WTC11 (cell line): Measurements from ENCODE around the gene ZFPL1.

Experiments used
- GRHL2 ChIP-seq: fragments of 250-450 bp; sonication (Bioruptor Pico); IDR thresholded peaks from 2 replicates; pipeline ENCODE4 v1.8.0; 2022; ENCODE audit warnings: mild to moderate bottlenecking, moderate library complexity; ENCODE audit not compliant: insufficient replicate concordance, severe bottlenecking
- NFE2L1 ChIP-seq: sonication (generic); formaldehyde crosslinking; IDR thresholded peaks from 2 replicates; pipeline ENCODE4 v1.8.1; 2023; ENCODE audit warnings: missing genetic modification reagents
- NR3C1 ChIP-seq: sonication (generic); formaldehyde crosslinking; conservative IDR thresholded peaks from 2 replicates; pipeline ENCODE4 v1.8.1; 2023; ENCODE audit warnings: low read depth, mild to moderate bottlenecking, missing genetic modification reagents
- SMAD3 ChIP-seq: sonication (generic); formaldehyde crosslinking; IDR thresholded peaks from 2 replicates; pipeline ENCODE4 v1.8.0; 2022; ENCODE audit warnings: missing genetic modification reagents, mild to moderate bottlenecking, borderline replicate concordance
- TEAD4 ChIP-seq: sonication (generic); formaldehyde crosslinking; IDR thresholded peaks from 2 replicates; pipeline ENCODE4 v1.8.0; 2022; ENCODE audit warnings: mild to moderate bottlenecking, missing genetic modification reagents
- ZNF232 ChIP-seq: sonication (generic); formaldehyde crosslinking; IDR thresholded peaks from 2 replicates; pipeline ENCODE4 v1.8.0; 2022; ENCODE audit warnings: mild to moderate bottlenecking, missing genetic modification reagents
- TF ChIP-seq, protein P1 (sequence below): sonication (generic); formaldehyde crosslinking; IDR thresholded peaks from 2 replicates; pipeline ENCODE4 v1.8.1; 2022; ENCODE audit warnings: low read depth, mild to moderate bottlenecking, moderate library complexity, missing genetic modification reagents, borderline replicate concordance
- TF ChIP-seq, protein P2 (sequence below): sonication (generic); formaldehyde crosslinking; IDR thresholded peaks from 2 replicates; pipeline ENCODE4 v1.8.0; 2023; ENCODE audit warnings: missing genetic modification reagents
- TF ChIP-seq, protein P3 (sequence below): sonication (generic); formaldehyde crosslinking; IDR thresholded peaks from 2 replicates; pipeline ENCODE4 v1.8.1; 2023; ENCODE audit warnings: mild to moderate bottlenecking, missing genetic modification reagents, moderate library complexity
- TF ChIP-seq, protein P4 (sequence below): fragments of 200-600 bp; IDR thresholded peaks from 2 replicates; pipeline ENCODE4 v1.8.0; 2022; ENCODE audit warnings: antibody characterized with exemption
- TF ChIP-seq, protein P5 (sequence below): sonication (generic); formaldehyde crosslinking; IDR thresholded peaks from 2 replicates; pipeline ENCODE4 v1.8.0; 2022; ENCODE audit warnings: mild to moderate bottlenecking, missing genetic modification reagents
- TF ChIP-seq, protein P6 (sequence below): sonication (generic); formaldehyde crosslinking; IDR thresholded peaks from 2 replicates; pipeline ENCODE4 v1.8.1; 2022; ENCODE audit warnings: low read depth, missing genetic modification reagents, borderline replicate concordance
- TF ChIP-seq, protein P7 (sequence below): fragments of 250-450 bp; sonication (Bioruptor Pico); IDR thresholded peaks from 2 replicates; pipeline ENCODE4 v2.1.2; 2022; ENCODE audit warnings: mild to moderate bottlenecking, moderate library complexity

DNA sequence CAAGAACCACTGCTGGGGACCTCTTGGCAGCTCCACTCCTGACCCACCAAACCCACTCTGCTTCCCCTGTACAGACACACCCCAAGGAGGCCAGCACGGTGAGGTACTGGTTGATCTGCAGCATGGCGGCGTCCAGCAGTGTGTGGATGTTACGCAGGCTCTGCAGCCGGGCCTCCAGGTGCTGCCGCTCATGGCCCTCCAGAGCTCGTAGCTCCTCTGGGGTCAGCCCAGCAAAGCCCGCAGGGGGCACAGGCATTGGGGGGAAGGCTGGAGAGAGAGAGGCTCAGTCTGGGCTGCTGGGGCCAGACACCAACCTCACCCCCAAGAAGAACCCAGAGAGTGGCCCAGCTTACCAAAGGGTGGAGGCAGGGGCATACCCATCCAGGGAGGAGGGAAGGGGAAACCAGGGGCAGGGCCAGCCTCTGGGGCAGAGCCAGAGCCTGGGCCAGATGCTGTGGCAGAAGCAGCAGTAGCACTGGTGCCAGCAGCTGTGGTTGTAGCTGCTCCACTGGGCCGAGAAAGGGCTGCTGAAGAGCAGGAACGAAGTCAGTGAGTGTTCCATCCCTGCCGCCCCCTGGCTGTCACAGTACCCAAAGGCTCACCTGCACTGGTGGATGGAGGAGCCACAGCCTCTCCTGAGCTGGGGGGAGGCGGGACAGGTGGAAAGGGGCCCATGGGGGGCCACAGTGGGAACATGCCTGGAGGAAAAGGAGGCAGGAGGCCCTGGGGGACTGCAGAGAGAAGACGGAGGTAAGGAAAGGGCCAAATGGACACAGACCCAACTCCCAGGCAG, 45.8 kb downstream of the ZFPL1 start:
- TF ChIP-seq, protein P1, sequence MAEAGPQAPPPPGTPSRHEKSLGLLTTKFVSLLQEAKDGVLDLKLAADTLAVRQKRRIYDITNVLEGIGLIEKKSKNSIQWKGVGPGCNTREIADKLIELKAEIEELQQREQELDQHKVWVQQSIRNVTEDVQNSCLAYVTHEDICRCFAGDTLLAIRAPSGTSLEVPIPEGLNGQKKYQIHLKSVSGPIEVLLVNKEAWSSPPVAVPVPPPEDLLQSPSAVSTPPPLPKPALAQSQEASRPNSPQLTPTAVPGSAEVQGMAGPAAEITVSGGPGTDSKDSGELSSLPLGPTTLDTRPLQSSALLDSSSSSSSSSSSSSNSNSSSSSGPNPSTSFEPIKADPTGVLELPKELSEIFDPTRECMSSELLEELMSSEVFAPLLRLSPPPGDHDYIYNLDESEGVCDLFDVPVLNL = no peak
- TF ChIP-seq, protein P2, sequence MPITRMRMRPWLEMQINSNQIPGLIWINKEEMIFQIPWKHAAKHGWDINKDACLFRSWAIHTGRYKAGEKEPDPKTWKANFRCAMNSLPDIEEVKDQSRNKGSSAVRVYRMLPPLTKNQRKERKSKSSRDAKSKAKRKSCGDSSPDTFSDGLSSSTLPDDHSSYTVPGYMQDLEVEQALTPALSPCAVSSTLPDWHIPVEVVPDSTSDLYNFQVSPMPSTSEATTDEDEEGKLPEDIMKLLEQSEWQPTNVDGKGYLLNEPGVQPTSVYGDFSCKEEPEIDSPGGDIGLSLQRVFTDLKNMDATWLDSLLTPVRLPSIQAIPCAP (CRISPR knock-in tag) = no peak
- TF ChIP-seq, protein P3, sequence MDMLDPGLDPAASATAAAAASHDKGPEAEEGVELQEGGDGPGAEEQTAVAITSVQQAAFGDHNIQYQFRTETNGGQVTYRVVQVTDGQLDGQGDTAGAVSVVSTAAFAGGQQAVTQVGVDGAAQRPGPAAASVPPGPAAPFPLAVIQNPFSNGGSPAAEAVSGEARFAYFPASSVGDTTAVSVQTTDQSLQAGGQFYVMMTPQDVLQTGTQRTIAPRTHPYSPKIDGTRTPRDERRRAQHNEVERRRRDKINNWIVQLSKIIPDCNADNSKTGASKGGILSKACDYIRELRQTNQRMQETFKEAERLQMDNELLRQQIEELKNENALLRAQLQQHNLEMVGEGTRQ (CRISPR knock-in tag) = no peak
- TF ChIP-seq TEAD4 (CRISPR knock-in tag) (no peak), NR3C1 (CRISPR knock-in tag) (no peak), GRHL2 (CRISPR knock-in tag) (no peak), ZNF232 (no peak), NFE2L1 (no peak), SMAD3 (CRISPR knock-in tag) (no peak)
- TF ChIP-seq, protein P4, sequence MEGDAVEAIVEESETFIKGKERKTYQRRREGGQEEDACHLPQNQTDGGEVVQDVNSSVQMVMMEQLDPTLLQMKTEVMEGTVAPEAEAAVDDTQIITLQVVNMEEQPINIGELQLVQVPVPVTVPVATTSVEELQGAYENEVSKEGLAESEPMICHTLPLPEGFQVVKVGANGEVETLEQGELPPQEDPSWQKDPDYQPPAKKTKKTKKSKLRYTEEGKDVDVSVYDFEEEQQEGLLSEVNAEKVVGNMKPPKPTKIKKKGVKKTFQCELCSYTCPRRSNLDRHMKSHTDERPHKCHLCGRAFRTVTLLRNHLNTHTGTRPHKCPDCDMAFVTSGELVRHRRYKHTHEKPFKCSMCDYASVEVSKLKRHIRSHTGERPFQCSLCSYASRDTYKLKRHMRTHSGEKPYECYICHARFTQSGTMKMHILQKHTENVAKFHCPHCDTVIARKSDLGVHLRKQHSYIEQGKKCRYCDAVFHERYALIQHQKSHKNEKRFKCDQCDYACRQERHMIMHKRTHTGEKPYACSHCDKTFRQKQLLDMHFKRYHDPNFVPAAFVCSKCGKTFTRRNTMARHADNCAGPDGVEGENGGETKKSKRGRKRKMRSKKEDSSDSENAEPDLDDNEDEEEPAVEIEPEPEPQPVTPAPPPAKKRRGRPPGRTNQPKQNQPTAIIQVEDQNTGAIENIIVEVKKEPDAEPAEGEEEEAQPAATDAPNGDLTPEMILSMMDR = no peak
- TF ChIP-seq, protein P5, sequence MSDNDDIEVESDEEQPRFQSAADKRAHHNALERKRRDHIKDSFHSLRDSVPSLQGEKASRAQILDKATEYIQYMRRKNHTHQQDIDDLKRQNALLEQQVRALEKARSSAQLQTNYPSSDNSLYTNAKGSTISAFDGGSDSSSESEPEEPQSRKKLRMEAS (CRISPR knock-in tag) = no peak
- TF ChIP-seq, protein P6, sequence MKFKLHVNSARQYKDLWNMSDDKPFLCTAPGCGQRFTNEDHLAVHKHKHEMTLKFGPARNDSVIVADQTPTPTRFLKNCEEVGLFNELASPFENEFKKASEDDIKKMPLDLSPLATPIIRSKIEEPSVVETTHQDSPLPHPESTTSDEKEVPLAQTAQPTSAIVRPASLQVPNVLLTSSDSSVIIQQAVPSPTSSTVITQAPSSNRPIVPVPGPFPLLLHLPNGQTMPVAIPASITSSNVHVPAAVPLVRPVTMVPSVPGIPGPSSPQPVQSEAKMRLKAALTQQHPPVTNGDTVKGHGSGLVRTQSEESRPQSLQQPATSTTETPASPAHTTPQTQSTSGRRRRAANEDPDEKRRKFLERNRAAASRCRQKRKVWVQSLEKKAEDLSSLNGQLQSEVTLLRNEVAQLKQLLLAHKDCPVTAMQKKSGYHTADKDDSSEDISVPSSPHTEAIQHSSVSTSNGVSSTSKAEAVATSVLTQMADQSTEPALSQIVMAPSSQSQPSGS (CRISPR knock-in tag) = no peak
- TF ChIP-seq, protein P7, sequence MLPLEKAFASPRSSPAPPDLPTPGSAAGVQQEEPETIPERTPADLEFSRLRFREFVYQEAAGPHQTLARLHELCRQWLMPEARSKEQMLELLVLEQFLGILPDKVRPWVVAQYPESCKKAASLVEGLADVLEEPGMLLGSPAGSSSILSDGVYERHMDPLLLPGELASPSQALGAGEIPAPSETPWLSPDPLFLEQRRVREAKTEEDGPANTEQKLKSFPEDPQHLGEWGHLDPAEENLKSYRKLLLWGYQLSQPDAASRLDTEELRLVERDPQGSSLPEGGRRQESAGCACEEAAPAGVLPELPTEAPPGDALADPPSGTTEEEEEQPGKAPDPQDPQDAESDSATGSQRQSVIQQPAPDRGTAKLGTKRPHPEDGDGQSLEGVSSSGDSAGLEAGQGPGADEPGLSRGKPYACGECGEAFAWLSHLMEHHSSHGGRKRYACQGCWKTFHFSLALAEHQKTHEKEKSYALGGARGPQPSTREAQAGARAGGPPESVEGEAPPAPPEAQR (CRISPR knock-in tag) = no peak
